AML-193 (cell line): ENCODE data around the gene TYRP1.

Experiments used
- DNase-seq, 2 experiments: peaks; one replicate each; lab custom pipeline; 2025; lab: John Stamatoyannopoulos, UW

TYRP1 gene

GRCh38 chr9:12697719-12698118 is 4.5 kb downstream of the TYRP1 start:
- no peak for DNase-seq

DNA sequence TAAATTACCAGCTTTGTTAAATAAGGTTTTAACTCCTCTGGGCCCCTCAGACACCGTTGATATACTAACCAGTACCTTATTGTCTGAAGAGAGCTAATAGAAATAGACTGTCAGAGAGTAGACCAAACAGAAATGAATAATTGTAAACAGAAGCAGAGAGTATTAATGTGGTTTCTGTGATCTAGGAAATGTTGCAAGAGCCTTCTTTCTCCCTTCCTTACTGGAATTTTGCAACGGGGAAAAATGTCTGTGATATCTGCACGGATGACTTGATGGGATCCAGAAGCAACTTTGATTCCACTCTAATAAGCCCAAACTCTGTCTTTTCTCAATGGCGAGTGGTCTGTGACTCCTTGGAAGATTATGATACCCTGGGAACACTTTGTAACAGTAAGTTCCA is 5.1 kb downstream of the TYRP1 start:
- no peak for DNase-seq

- no peak for DNase-seq
These were observed 5.8 kb downstream of the TYRP1 start for GRCh38 chr9:12698986-12699385.

- peak in 1 of 2 experiments; percentile 26 for DNase-seq
These were observed 6.3 kb downstream of the TYRP1 start for GRCh38 chr9:12699529-12699928.

DNA sequence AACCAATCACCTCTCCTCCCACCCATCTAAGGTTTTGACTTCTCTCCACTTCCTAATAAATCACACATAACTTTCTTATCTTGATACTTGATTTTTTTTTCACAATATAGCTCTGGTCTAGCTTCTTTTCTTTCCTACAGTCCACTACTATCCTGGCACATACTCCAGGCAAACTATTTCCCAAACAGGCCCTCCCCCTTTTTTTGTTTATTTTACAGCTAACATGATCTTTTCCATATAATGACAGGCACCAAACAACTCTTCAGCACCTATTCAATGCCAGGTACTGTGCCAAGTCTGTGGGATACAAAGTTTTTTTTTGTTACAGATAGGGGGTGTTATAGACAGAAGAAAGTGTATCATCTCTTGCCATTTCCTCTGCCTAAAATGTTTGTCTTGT is 7.9 kb downstream of the TYRP1 start:
- no peak for DNase-seq

- DNase-seq = no peak
These were observed 9.1 kb downstream of the TYRP1 start for GRCh38 chr9:12702160-12702758.

DNA sequence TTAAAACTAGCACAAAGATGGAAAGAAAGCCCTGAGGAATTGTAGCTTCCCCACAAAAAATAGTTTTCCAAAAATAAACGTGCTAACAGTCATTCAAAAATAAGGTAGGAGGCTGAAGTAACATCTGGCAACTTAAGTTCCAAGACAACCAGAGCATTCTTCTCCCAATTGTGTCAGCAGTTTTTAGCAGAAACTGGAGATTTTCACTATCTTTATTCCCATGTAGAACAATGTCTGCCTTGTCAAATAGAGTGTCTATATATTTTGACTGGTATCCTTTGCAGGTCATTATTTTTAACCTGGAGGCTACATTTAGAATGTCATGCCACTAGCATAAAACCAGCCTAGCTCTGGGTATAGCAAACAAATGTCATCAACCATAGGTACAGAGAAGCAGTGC is 10.8 kb downstream of the TYRP1 start:
- DNase-seq = no peak

DNA sequence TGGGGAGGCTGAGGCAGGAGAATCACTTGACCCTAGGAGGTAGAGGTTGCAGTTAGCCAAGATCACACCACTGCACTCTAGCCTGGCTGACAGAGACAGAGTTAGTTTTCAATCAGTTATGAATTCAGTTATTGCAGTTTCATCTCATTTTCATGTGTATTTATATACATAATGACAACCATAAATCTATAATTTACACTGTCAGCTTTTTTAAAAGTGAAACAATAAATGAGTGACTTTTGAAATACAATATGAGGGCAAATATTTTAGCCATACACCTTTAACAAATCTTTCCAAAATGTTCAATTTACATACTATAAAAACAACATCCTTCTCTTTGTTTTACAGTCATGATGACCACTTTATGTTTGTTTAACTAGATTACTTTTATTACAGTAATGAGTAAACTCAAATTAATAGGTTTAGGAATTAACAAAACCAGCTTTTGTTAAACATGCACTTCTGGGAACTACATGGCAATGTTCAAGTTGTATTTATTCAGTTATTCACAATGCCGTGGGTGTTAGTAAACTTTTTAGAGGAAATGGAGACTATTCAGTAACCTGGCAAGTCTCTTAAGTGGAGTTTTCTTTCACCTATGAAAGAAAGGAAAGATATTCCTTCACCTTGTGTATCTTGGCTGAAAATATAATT is 12.7 kb downstream of the TYRP1 start:
- no peak for DNase-seq

GRCh38 chr9:12708562-12709298 is 15.5 kb downstream of the TYRP1 start:
- no peak for DNase-seq

- DNase-seq = no peak
These were observed 19.3 kb downstream of the TYRP1 start for GRCh38 chr9:12712532-12712931.

DNA sequence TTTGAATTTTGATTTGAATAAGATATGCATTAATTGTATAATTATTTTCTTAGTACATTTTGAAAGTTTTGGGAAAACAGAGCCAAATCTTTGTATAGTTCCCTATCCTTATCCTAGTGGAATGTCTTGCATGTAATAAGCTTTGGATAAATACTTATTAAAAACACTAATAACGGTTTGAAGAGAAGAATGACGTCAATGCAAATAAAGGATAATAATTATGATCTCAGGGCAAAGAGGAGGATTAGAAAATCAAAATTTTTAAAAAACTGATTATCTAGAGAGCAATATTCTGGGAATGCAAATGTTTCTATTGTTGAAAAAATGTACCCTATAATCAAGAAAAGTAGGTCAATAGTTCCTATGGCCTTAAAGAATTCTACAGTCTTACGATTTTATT is 22.1 kb downstream of the TYRP1 start:
- no peak for DNase-seq

- DNase-seq = no peak
These were observed 23.8 kb downstream of the TYRP1 start for GRCh38 chr9:12716823-12717600.

- no peak for DNase-seq
These were observed 24.7 kb downstream of the TYRP1 start for GRCh38 chr9:12717907-12718306.

DNA sequence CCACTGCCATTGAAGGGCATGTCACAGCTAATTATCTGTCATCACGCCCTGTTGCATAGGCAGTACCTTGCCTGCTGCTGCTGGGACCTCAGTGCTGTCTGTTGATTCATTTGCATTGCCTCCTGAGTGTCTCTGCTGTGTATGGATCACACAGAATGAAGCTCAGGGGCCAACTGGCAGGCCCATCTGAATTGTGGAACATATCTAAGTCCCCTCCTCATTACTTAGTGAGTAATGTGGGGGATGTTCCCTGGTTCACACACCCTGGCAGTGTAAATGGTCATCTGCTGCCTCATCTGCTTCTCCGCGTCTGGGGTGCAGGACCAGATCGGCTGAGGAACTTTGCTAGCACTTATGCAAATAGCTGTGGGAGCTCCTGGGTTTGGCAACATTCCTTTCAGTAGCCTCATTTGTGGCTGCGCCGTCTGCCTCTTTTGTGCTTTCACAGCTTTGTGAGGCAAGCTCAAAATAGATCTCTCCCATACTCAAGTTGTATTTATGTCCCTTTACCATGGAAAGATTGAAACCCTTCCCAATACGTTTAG is 25.4 kb downstream of the TYRP1 start:
- no peak for DNase-seq

- peak in 1 of 2 experiments; percentile 31 for DNase-seq
These were observed 26.2 kb downstream of the TYRP1 start for GRCh38 chr9:12719431-12719830.

DNA sequence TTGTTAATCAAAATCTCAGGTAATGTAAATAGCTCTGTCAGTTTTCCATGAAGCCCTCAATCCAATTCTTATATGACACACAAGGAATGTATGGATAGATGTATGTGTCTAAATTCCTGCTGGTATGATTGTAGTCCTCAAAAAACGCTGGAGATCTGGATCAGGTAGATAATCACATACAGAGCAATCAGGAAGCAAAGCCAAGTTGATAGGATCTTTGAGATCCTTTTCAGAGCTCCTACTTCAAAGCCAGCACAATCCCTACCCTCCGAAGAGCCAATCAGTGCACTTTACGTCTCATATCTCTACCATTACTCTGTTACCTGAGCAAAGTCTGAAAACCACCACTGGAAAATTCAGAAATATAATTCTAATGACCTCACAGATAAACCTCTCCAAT is 27.4 kb downstream of the TYRP1 start:
- DNase-seq = no peak

- no peak for DNase-seq
These were observed 28.9 kb downstream of the TYRP1 start for GRCh38 chr9:12722131-12722530.

DNA sequence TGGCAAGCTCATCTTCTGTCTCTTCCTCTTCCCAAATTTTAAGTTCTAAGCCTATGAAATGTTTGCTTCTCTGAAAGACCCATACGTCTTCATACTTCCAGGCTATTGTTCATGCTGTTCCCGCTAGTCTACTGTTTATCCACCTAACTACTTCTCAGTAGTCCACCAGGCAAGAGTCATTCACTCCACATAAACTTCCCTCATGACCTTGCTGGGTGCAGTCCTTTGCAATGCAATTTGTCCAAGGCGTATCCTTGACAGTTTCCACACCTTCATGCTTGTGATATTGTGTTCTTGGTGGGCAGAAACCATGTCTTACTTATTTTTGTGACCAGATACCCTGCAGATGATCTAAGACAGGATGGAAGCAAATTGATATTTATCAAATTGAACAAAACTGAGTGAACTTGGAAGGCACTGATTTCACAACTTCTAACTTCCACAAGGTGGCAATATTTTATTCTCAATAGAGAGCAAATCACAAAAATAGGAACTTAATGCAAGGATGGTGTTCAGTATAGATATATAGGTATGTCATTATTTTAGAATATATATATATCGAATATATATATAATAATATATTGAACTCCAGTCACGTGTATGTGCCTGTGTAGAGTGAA is 30.3 kb downstream of the TYRP1 start:
- peak; percentile 25 to 35 for DNase-seq

- DNase-seq = no peak
These were observed 33.6 kb downstream of the TYRP1 start for GRCh38 chr9:12726795-12727194.

GRCh38 chr9:12730198-12730597 is 37.0 kb downstream of the TYRP1 start:
- DNase-seq = no peak

DNA sequence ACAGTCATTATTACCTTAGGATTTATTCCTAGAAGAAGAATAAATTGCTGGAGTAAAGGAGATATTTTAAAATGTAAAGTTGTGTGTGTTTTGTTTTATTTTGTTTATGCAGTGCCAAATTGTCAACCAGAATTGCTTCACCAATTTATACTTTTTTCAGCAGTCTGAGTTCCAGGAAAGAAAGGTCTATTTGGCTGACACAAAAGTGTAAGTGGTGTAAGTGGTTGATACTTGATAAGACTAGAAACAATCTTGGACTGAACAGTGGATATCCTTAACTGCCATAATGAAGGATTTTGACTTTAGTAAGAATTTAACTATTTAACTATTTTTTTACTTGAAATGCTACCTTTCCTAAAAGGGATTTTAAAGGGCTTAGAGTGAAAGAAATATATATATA is 37.7 kb downstream of the TYRP1 start:
- no peak for DNase-seq

DNA sequence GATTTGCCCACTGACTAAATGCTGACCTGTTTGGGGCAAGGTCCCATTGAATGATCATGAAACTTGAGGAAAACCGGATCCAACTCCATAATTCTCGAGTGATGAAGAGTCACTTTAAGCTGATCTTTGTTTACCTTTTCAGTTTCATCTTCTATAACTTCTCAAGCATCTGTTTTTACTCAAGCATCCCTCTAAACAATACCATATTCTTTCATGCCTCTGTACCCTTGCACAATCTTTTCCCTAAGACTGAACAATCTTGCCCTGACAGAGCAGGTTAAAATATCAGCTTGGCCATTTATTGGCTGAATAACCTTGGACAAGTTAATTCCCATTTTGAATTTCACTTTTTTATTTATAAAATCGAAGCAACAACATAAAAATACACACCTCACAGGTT is 39.8 kb downstream of the TYRP1 start:
- DNase-seq = no peak
